Superior temporal gyrus (tissue), 1 donor: ENCODE results near the gene CADPS.

Experiments used
- DNase-seq: peaks from one replicate; pipeline ENCODE4 v3.0.0-alpha.2; 2016; ENCODE audit errors: extremely low spot score

Gene CADPS

GRCh38 chr3:62873761-62874710, 1.2 kb downstream of the CADPS start:
- peak; percentile 62 for DNase-seq

GRCh38 chr3:62873451-62873760, 1.8 kb downstream of the CADPS start:
- DNase-seq = no peak

GRCh38 chr3:62872318-62872717, 2.9 kb downstream of the CADPS start:
- DNase-seq = no peak

- DNase-seq = no peak
Measured at GRCh38 chr3:62870321-62870720, 4.9 kb downstream of the CADPS start.

GRCh38 chr3:62863648-62864047, 11.6 kb downstream of the CADPS start:
- DNase-seq = no peak

GRCh38 chr3:62859203-62859791, 15.9 kb downstream of the CADPS start:
- no peak for DNase-seq

- no peak for DNase-seq
Measured at GRCh38 chr3:62845996-62846395, 29.2 kb downstream of the CADPS start.

GRCh38 chr3:62843508-62843907, 31.7 kb downstream of the CADPS start:
- DNase-seq = no peak

GRCh38 chr3:62839748-62840147, 35.5 kb downstream of the CADPS start:
- DNase-seq = no peak

- DNase-seq = no peak
Measured at GRCh38 chr3:62837145-62837787, 38.0 kb downstream of the CADPS start.

- DNase-seq = no peak
Measured at GRCh38 chr3:62835554-62836236, 39.5 kb downstream of the CADPS start.

GRCh38 chr3:62833538-62833937, 41.7 kb downstream of the CADPS start:
- no peak for DNase-seq

GRCh38 chr3:62832553-62832952, 42.7 kb downstream of the CADPS start:
- DNase-seq = peak; percentile 33

- DNase-seq = peak; percentile 38
Measured at GRCh38 chr3:62830727-62831322, 44.4 kb downstream of the CADPS start.

- no peak for DNase-seq
Measured at GRCh38 chr3:62827550-62827949, 47.7 kb downstream of the CADPS start.

GRCh38 chr3:62824965-62825592, 50.1 kb downstream of the CADPS start:
- DNase-seq = no peak

- DNase-seq = no peak
Measured at GRCh38 chr3:62823461-62824050, 51.7 kb downstream of the CADPS start.

GRCh38 chr3:62822905-62823304, 52.3 kb downstream of the CADPS start:
- no peak for DNase-seq

- DNase-seq = no peak
Measured at GRCh38 chr3:62818347-62818746, 56.9 kb downstream of the CADPS start.

- DNase-seq = no peak
Measured at GRCh38 chr3:62817678-62818077, 57.5 kb downstream of the CADPS start.

- DNase-seq = no peak
Measured at GRCh38 chr3:62815981-62816380, 59.2 kb downstream of the CADPS start.
